Spleen (tissue), 11 donors: Measurements from ENCODE around the gene OR10K2. TPM values are rescaled to one million over a fixed set of nuclear protein-coding genes. Genes with fewer than 3 reads are reported as not detected.

Experiments
- DNase-seq: peaks from one replicate; pipeline ENCODE4 v3.0.0-alpha.2; 2020
- H3K27ac ChIP-seq, 8 donors: fragments of 200-600 bp; sonication (generic) in 7 of 8; 1 replicate in 4 of 8; 2 replicates in 4 of 8; pipeline versions ENCODE4 v1.5.0 to v1.8.0; 2016 to 2021; ENCODE audit warnings: inconsistent platforms in 4 of 8, mild to moderate bottlenecking in 4 of 8, moderate library complexity in 1 of 8
- H3K27me3 ChIP-seq, 7 donors: fragments of 200-600 bp; sonication (generic) in 6 of 7; replicated peaks in 1 of 7; 1 replicate in 4 of 7; 2 replicates in 3 of 7; pipeline versions ENCODE4 v1.5.0 to v1.8.0; 2016 to 2021; ENCODE audit warnings: inconsistent platforms in 3 of 7, mild to moderate bottlenecking in 1 of 7
- H3K36me3 ChIP-seq, 6 donors: fragments of 200-600 bp; sonication (generic) in 5 of 6; 1 replicate in 4 of 6; 2 replicates in 2 of 6; pipeline versions ENCODE4 v1.5.0 to v1.8.0; 2016 to 2021; ENCODE audit warnings: inconsistent platforms in 2 of 6
- H3K4me1 ChIP-seq, 6 donors: fragments of 200-600 bp; sonication (generic) in 5 of 6; 1 replicate in 3 of 6; 2 replicates in 3 of 6; pipeline versions ENCODE4 v1.5.0 to v1.8.0; 2016 to 2021; ENCODE audit warnings: inconsistent platforms in 3 of 6
- H3K4me3 ChIP-seq, 8 donors: fragments of 200-600 bp; sonication (generic) in 7 of 8; 1 replicate in 4 of 8; 2 replicates in 4 of 8; pipeline versions ENCODE4 v1.5.0 to v1.8.0; 2016 to 2021; ENCODE audit warnings: inconsistent platforms in 4 of 8, mild to moderate bottlenecking in 4 of 8, moderate library complexity in 2 of 8
- H3K9me3 ChIP-seq, 8 donors: fragments of 200-600 bp; sonication (generic) in 7 of 8; 1 replicate in 4 of 8; 2 replicates in 4 of 8; pipeline versions ENCODE4 v1.5.0 to v1.8.0; 2016 to 2021; ENCODE audit warnings: inconsistent platforms in 4 of 8
- CTCF ChIP-seq, 11 experiments: fragments of 200-600 bp in 7 of 11; fragments of 450-650 bp in 4 of 11; sonication (generic) in 4 of 11; IDR thresholded peaks in 8 of 11; conservative IDR thresholded peaks in 3 of 11; 1 replicate in 7 of 11; 2 replicates in 4 of 11; pipeline versions ENCODE4 v1.4.0 to v1.8.0; 2016 to 2021; ENCODE audit warnings: antibody characterized with exemption in 11 of 11, inconsistent platforms in 4 of 11, mild to moderate bottlenecking in 1 of 11
- POLR2A ChIP-seq, 3 donors: fragments of 450-650 bp; IDR thresholded peaks; one replicate each; pipeline ENCODE4 v1.5.1; 2017; ENCODE audit warnings: antibody characterized with exemption in 3 of 3, mild to moderate bottlenecking in 1 of 3
- POLR2AphosphoS5 ChIP-seq, 3 donors: sonication (generic); formaldehyde crosslinking; IDR thresholded peaks; one replicate each; pipeline ENCODE4 v1.5.1; 2017; ENCODE audit warnings: antibody characterized with exemption in 3 of 3
- WGBS, 5 donors: extraction: QIAGEN DNeasy Blood & Tissue Kit in 3 of 5; methylation state at CpG; one replicate each; pipeline versions ENCODE4 v1.1.5 to v1.1.7; 2013 to 2018; 5-methylcytosine and 5-hydroxymethylcytosine counted together
- intact Hi-C: fragments of 100-400 bp; cut with DNase I; formaldehyde crosslinking; loops from one replicate; pipeline ENCODE4 v1.15.0; 2023; ENCODE audit warnings: low total_unique reads
- polyA plus RNA-seq, 3 donors: library from polyadenylated mRNA; stranded (reverse); fragments of 200-250 nt; gene quantifications; one replicate each; pipeline ENCODE4 v1.2.1, GENCODE V29; 2013
- total RNA-seq, 7 donors: library from RNA; depleted of rRNA in 3 of 7; stranded (reverse); fragments of >200 nt in 3 of 7; fragmentation: NEBNext Ultra II Directional in 4 of 7; extraction: Animal tissue kit (Norgen Biotek cat#: 25700) in 4 of 7; gene quantifications; one replicate each; pipeline versions ENCODE4 v1.1.0 to v1.2.1, GENCODE V29; 2016 to 2021
- donor health status: healthy with polysubstance abuse.
- donor health status: DM: no; HTN: no; CAD: no; lungs with moderate emphysema.
- donor health status: DM: no; HTN: no; CAD: no.
- donor health status: Bipolar disorder and iron deficiency.
- donor health status: healthy.
- donor health status: DM: no; HTN: no; CAD: no.
- donor health status: DM: yes; HTN: yes; CAD: no.

Gene OR10K2
- total and polyA plus RNA-seq, 10 donors = not detected

- no peaks in the 10 kb centered on the region for H3K36me3 ChIP-seq
- peaks cover 0 to 4% (median 0%) of the 10 kb centered on the region in 6 donors for H3K4me1 ChIP-seq
- intact Hi-C loops = no loop called here
- no peak overlapping the region for H3K27ac ChIP-seq
- DNase-seq = no peak
- no peak for TF ChIP-seq POLR2AphosphoS5 (IDR thresholded peaks at IDR 0.05)
- TF ChIP-seq POLR2A (IDR thresholded peaks at IDR 0.05) = no peak
- TF ChIP-seq CTCF (IDR thresholded peaks at IDR 0.05 in 8 of 11, conservative IDR thresholded peaks at IDR 0.05 in 3 of 11) = no peak
- H3K4me3 ChIP-seq = no peak overlapping the region
- no peaks in the 10 kb centered on the region for H3K9me3 ChIP-seq
- H3K27me3 ChIP-seq = no peaks in the 10 kb centered on the region
- 92 to 97% (median 96%) methylated on average over 3 of the region's 3 CpGs for WGBS, 5 donors
These were observed 29.4 kb downstream of the OR10K2 start for GRCh38 chr1:158396646-158397045.

- DNase-seq = no peak
- peaks cover 0 to 4% (median 0%) of the 10 kb centered on the region in 6 donors for H3K4me1 ChIP-seq
- no peaks in the 10 kb centered on the region for H3K27me3 ChIP-seq
- WGBS, 5 donors = 93 to 97% (median 93%) methylated on average over 5 of the region's 5 CpGs
- TF ChIP-seq POLR2A (IDR thresholded peaks at IDR 0.05) (no peak), POLR2AphosphoS5 (IDR thresholded peaks at IDR 0.05) (no peak), CTCF (IDR thresholded peaks at IDR 0.05 in 8 of 11, conservative IDR thresholded peaks at IDR 0.05 in 3 of 11) (no peak)
- no peak overlapping the region for H3K4me3 ChIP-seq
- H3K27ac ChIP-seq = no peak overlapping the region
- intact Hi-C loops = no loop called here
- no peaks in the 10 kb centered on the region for H3K9me3 ChIP-seq
- no peaks in the 10 kb centered on the region for H3K36me3 ChIP-seq
These were observed 32.6 kb downstream of the OR10K2 start for GRCh38 chr1:158393476-158393875.

DNA sequence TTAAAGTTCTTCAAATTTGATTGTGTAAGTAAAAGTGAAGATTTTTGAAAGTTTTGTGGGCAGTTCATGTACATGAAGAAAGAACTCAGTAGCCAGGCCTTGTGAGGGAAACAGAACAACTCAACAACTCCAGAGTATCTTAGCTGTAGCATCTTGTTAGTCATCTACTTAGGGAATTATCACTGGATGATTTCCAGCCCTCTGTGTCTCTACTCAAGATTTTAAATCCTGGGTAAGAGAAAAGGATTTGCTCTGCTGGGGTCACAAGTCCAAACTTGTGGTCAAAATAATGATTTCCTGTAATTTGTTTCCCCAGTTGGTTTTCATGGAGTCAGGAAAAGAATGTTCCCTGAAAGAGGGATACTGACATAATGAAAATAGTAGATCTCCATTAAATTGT, 34.9 kb downstream of the OR10K2 start:
- intact Hi-C loops = no loop called here
- Histone ChIP-seq H3K27ac (no peak overlapping the region), H3K27me3 (no peaks in the 10 kb centered on the region), H3K4me1 (peaks cover 0 to 4% (median 0%) of the 10 kb centered on the region in 6 donors), H3K9me3 (peaks cover 0 to 10% (median 0%) of the 10 kb centered on the region in 8 donors), H3K4me3 (no peak overlapping the region), H3K36me3 (no peaks in the 10 kb centered on the region)
- no peak for TF ChIP-seq CTCF (IDR thresholded peaks at IDR 0.05 in 8 of 11, conservative IDR thresholded peaks at IDR 0.05 in 3 of 11)
- no peak for TF ChIP-seq POLR2A (IDR thresholded peaks at IDR 0.05)
- no peak for TF ChIP-seq POLR2AphosphoS5 (IDR thresholded peaks at IDR 0.05)
- DNase-seq = no peak

DNA sequence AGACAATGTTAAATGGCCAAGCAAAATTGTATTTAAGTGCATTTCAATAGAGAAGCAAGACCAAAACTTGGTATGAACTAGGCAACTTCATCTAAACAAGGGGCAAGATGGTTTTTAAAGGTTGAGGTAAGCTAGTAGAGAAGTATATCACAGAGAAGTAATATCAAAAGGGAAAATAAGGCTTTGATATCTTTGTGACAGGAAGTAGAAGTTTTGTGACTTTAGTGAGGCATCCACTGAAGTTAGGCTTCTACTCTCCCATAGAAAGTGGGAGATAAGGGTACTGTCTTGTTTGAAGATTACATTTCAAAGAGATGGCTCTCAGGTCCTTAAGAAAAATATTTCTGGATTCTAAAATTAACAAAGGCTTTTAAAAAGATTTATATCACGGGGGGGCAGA, 35.7 kb downstream of the OR10K2 start:
- TF ChIP-seq CTCF (IDR thresholded peaks at IDR 0.05 in 8 of 11, conservative IDR thresholded peaks at IDR 0.05 in 3 of 11) = no peak
- Histone ChIP-seq H3K27me3 (no peaks in the 10 kb centered on the region), H3K27ac (no peak overlapping the region), H3K9me3 (peaks cover 0 to 10% (median 0%) of the 10 kb centered on the region in 8 donors), H3K4me1 (peaks cover 0 to 4% (median 0%) of the 10 kb centered on the region in 6 donors), H3K4me3 (no peak overlapping the region), H3K36me3 (no peaks in the 10 kb centered on the region)
- whole genome bisulfite sequencing, 5 donors = 61 to 78% (median 65%) methylated on average over 1 of the region's 1 CpG
- no peak for DNase-seq
- intact Hi-C loops = no loop called here
